CMK (cell line): ENCODE data around the gene AADACL4.

ENCODE experiments used
- DNase-seq: peaks from one replicate; pipeline ENCODE4 v3.0.0-alpha.2; 2010; ENCODE audit warnings: low read depth

AADACL4 gene

DNA sequence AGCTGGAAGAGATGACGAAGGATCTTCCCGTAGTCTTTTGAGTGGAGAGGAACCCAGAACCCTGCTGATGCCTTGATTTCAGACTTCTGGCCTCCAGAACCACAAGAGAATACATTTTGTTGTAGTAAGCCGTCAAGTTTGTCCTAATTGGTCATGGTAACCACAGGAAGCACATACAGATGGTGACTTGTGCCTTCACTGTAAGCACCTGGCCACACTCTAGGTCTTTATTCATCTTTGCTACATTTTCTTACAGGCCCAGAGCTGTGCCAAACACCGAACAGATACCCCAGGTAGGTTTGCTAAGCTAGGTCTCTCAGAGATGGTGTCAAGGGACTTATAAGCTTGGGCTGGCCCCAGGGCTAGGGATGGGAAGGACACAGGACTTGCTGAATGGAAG is 30.7 kb upstream of the AADACL4 start:
- DNase-seq, result no peak

DNA sequence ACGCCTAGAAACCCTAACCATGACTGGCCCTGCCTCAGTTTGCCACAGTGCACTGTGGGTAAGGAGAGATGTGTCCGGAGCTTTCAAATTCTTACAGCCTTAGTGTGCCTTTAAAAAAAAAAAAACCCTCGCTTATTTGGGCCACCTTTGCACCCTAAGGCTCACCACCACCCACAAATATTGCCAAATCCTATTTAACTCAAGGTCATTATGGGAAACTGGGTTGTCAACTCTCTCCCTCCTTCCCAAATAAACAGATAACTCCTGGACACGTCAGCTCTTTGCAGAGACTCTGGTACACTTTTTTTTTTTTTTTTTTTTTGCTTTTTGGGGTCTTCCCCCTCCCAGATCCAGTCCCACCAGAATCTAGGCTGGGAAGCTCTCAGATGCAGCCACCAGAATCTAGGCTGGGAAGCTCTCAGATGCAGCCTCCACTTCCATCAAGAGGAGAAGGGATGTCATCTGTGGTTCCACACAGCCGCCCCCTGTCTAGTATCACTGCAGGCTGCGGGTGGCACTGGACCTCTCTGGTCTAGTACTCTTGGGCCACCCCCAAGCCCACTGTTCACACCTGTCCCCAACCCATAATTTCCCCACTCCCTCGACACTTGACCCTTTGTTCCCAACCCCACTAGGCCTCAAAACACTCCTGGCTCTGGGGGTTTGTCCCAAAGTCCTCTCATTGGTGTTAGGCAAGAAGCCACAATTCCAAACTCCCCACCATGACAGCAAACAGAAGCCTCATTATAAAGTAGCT is 29.3 kb upstream of the AADACL4 start:
- no peak for DNase-seq

DNA sequence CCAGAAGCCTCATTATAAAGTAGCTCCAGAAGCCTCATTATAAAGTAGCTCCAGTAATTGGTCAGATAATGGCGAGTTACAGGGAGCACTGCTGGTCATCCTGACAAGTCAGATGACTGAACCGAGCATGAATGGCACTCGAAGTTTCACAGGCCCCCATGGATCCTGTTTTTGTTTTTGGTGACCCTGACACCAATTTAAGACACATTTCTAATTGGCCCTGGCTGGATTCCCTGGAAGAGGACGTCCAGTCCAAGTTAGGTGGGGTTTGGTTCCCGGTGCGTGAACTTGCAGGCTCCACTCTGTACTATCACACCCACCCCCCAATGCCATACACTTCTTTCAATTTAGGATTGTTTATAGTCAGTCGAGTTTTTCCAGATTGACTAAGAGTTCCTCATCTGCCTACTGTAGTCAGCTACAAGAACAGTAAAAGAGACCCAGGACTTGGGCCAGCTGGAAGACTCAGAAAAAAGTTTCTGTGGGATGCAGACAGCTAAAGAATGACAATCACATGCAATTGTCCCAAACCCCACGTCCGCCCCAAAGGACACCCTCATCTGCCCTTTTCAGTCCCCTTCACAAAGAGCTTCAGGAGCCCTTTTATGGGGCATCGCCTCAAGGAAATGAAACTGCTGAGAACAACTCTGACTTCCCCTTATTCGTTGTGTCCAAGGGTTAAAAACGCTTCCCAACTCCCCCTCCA is 28.6 kb upstream of the AADACL4 start:
- DNase-seq, result no peak

DNA sequence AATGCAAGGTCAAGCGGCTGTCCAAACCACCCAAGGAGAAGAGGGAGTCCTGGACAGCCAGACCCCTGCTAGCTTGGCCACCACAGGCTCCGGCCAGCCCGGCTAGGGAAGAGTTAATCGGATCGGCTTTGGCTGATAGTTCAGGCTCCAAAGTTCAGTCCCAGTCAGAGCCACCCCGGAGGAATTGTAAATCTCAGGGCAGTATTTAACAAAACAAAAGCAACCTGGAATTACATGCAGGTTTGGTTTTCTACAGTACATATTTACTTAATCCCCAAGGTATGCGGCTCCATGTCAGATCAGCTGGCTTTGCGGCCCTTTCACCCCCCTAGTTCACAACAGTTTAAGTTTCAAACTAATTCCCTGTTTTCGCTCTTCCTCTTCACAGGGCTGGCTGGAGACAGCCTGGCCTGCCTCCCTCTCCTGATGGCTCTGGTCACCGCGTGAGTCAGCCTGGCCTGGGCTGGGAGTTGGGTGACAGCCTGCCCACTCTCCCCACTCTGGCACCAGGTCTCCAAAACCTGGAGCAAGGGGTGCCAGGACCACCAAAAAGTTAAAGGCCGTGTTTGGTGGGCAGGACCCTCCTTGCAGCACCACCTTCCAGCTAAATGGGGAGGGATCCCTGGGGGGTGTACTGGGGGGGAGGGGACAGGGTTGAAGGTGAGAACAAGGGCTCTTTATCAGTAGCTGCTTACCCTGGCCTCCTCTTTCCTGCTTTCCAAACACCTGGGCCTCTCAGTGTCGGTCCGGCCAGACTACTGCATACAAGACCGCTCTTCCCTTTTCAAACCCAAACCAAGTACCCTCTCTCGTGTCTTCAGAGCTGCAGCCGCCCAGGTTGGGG is 27.8 kb upstream of the AADACL4 start:
- DNase-seq, result no peak

DNA sequence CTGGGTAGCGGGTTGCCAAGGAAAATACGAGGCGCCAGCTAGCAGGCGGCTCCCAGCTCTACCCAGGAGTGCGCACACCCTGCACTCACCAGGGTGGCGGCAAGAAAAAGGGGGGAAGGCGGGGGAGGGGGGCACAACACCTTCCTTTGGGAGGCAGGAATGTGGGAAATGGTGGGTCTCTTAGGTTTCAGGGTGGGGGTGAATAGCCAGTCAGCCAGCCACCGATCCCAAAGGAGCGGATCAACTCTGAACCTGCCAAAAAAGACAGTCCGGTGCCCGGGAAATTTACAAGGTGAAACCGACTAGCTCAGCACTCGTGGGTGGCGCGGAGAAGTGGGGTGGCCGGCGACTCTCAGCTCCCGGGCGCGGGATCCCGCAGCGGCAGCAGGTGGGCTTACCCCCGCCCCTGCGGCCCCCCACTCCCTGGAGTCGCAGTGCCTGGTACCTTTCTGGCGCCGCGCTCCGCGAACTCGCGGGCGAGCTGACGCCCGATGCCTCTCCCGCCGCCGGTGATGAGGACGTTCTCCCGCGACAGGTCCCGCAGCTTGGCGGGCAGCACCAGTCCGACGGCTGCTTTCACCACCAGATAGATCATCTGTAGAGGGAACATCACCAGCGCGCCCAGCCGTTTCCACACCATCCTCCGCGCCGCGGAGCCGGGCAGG is 27.0 kb upstream of the AADACL4 start:
- no peak for DNase-seq

DNA sequence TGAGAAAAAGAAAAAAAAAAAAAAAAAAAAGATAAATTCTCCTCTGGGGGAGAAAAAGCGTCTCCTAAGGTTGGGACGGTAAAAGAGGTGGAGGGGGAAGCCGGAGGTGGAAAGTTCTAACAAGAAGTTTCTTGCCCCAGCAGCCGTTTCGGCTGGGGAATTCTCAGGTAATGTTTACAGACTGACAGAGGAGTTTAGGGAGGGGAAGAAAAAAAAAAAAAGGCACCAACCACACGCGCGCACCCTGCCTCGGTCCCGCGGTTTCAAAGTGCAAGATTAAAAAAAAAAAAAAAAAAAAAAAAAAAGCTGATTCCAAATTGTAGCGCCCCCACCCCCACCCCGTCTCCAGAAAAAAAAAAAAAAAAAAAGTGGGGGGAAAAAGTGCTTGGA is 26.4 kb upstream of the AADACL4 start:
- no peak for DNase-seq

DNA sequence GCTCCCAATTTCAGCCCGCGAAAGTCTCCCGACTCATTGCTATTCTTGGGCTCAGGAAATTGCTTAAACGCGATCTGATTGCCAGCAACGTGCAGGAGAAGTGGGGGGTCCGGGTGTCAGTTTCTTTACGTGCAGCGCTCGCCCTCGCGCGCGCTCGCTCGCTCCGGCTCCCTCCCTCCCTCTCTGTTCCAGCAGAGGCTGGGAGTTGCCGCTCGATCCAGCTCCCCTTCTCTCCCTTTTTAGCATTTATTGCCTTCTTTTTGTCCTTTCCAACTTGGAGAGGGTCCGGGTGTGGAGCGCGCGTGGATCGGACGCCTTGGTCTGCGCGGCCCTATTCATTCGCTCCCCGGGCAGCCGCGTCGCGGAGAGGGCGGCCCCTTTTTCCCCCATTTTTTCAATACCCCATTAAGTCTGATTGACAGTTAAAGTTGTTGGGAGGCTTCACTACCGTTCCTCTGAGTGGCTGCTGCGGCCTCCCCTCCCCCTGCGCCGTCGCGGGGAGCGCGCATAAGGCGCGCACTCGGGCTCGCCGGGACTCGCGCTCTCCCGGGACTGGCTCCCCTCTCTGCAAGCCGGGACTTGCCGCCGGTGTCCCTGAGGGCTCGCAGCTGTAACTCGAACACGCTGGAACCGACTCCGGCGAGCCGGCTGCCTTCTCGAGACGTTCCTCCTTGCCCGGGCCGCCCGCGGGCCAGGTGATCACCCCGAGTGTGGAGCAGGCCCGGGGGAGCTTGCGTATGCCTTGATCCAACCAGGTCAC is 25.8 kb upstream of the AADACL4 start, which contains the start of gene DHRS3:
Gene DHRS3, minus strand, starts transcription at position 310 of the 760 bp plus-strand sequence. CDS start 862 bp downstream, outside the sequence.
- peak; percentile 84 for DNase-seq

DNA sequence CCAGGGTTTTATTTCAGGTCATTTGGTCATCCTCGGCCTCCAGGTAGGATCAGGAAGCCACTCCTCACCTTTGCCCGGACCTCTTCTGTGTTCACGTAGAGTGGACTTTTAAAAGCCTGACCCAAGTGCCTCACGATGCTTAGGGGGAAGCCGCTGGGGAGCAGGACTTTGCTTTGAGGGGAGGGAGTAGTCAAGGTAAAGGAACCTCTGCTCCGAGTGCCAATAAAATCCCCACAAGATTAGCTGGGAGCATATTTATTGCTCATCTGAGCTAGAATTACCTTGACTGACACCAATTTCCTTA is 25.3 kb upstream of the AADACL4 start:
- DNase-seq, result no peak

DNA sequence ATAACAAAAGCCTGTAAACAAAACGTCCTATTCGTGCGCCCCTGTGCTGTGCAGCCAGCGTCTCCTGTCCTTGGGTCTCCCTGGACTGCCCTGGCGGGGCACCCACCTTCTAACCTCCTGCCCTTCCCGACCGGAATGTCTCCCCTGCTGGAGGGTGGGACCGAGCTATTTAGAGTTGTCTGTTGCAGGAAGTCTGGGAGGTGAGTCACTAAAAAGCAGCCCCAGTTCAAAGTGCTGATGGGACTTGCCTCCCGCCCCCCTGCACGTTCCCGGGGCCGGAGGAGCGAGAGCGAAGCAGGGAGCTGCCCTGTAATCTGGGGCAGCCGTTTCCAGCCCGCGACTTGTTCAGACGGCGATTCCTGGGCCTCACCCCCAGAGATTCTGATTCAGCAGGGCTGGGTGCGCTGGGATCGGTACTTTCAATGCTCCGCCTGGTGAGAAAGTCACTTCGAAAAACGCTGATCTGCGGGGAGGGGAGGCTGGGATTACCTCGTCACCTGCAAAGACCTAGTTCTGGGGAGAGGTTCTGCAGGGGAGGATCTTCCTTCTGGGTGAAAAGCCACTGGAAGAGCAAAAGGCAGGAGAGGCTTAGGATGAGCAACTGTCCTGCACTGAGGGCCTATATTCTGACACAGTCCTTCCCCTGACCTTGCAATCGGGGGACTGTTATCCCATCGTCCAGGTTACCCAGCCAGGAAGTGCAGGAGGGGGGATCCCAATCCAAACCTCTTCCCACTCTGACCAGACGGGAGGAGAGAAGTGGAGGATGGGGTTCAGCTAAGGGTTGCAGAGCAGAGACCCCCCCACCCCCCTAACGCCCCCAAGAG is 24.7 kb upstream of the AADACL4 start:
- DNase-seq, result no peak

DNA sequence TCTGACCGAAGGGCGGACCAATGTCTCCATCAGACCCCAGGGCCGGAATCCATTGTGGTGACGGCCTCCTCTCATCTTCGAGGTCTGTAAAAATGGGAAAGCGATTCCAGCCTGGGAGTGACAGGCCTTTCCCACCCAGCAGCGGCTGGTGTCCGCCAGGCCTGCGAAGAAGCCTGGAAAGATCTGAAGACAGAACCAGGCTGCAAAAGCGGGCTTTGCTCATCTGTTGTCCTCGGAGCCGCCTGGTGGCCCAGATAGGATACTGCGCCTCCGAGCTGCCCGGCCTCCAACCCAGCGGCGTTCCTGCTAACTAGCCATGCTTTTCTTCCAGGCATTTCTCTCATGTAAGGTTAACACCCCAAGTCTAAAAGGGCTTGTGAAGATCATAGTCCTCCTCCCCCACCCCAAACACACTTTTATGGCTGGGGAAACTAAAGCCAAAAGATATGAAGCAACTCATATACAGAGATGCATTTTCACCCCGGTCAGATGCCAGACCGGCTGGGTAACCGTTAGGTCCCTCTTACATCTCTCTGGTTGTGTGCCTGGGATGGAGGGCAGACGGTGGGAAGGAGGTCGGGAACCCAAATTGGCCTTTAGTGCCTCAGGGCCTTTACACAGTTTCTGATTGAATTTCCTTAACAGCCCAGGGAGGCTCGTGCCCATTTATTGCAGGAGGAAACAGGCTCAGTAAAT is 23.9 kb upstream of the AADACL4 start:
- DNase-seq, result peak; percentile 65

DNA sequence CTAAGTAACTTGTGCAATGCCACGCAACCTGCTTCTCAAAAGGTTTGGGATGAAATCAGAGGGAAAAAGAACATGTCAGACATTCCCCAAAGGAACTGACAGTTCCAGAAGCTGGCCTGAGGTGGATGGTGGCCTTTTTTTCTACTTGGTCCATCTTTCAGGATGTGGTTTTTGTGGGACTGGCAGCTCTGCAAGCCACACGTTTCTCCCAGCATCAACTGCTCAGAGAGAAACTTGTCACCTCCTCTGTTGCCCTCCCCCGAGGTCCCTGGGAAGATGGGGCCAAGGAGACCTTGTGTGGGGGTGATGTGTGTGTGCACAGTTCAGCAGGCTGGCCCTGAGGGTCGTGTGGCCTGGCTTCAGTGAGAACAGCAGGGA is 23.4 kb upstream of the AADACL4 start:
- DNase-seq, result no peak

DNA sequence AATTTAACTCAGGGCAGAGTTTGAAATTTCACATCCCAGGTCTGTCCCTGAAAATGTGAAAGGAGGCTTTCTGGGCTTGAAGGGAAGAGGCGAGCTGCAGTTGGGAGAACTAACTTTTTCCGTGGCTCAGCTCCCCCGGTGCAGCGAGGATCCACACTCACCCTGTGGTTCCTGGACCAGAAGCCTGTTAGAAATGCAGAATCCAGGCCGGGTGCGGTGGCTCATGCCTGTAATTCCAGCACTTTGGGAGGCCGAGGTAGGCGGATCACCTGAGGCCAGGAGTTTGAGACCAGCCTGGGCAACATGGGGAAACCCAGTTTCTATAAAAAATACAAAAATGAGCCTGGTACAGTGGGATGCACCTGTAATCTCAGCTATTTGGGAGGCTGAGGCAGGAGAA is 23.0 kb upstream of the AADACL4 start:
- no peak for DNase-seq

DNA sequence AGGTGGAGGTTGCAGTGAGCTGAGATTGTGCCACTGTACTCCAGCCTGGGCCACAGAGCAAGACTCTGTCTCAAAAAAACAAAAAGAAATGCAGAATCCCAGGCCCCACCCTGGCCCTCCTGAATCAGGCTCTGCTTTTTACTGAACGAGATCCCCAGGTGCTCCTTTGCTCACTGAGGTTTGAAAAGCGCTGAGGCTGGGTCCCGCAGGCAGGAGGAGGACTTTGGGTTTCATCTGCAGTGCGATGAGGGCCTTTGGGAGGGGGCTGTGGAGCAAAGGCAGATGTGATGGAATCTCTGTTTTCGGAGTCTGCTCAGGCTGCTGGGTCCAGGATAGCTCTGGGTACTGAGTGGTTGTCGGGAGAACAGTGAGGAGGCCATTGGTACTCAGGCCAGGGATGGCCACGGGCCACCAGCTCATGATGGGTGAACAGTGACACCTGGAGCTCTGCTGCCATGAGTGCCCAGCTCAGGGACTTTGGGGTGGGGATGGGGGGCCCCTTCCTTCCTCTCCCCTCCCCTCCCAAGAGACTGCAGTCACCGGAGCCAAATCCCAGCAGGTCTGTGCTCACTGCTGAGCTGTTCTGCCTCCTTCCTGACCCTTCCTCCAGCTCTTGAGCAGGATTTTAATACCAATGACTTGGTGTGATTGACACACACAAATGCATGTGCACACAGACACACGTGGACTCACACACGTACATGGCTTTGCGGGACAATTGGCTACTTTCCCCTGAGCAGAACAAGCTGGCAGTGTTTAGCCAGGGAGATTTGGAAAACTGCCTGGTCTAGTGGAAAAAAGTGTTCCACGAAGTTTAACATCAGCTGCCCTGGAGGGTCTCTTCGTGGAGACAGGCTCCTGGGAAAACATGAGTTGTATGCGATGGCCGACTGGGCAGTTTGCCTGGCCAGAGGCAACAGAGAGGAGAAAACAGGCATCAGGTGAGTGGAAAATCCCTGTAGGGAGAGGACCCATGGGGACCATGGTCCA is 22.2 kb upstream of the AADACL4 start:
- no peak for DNase-seq

DNA sequence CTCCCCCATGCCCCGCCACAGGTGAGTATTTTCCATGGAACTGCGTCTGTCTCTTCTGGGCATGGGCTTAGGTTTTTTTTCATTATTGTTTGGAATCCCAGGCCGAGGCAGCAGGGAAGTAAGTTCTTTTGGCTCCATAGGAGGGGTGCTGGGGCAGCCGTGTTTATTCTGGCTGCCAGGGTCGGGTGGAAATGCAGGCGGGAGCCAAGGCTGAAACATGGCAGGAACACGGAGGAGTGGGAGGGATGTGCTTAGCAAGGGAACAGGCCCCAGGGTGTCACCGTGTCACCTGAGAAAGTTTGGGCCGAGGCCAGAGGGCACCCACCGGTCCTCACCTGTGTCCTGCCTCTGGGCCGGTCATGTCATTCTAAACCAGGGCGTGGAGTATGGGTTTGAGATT is 21.4 kb upstream of the AADACL4 start:
- no peak for DNase-seq

DNA sequence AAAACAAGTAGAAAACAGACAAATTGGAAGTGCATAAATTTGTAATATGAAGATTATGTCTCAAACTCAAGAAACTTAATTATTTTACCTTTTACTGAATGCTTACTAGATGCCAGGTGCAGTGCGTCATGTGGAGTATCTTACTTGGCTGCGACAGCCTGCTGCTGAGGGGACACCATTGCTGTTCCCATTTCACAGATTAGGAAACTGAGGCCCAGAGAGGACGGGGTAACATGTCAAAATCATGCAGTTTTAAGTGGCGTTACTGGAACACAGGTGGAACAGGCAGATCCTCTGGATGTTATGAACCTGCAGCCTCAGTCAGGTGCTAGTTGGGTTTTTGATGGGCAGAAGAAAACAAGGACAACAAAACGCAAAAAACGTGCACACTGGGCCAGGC is 18.6 kb upstream of the AADACL4 start:
- DNase-seq, result no peak

DNA sequence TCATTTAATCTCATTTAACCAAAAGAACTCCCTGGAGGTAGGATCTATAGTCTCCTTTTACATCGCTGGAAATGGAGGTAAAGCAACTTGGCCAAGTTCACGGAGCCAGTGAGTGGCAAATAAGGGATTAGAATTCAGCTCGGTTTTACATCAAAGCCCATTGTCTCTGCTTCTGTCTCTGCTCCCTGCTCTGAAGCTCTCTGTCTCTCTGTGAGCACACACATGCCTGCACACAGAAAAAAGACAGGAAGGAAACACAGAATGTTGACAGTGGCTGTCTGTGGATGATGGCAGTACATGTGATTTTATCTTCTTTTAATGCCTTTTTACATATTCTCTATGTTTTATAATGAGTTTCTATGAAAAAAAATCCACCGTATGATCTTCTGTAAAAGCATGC is 17.0 kb upstream of the AADACL4 start:
- DNase-seq, result no peak

DNA sequence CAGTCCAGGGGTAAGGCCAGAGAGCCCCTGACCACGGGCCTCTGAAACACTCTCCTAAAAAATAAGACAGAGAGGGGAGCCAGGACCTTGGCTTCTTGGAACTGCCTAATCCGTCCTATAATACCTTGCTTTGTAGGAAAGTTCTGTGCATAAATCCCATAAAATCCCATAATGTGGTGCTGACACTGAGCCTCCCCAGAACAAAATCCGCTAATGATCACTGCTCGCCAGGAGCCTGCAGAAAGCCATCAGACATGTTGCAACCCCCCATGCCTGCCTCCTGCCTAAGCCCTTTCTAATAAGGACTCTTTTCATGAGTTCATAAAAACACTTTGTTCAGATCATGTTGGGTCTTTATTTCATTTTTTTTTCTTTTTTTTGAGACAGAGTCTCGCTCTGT is 16.6 kb upstream of the AADACL4 start:
- no peak for DNase-seq

DNA sequence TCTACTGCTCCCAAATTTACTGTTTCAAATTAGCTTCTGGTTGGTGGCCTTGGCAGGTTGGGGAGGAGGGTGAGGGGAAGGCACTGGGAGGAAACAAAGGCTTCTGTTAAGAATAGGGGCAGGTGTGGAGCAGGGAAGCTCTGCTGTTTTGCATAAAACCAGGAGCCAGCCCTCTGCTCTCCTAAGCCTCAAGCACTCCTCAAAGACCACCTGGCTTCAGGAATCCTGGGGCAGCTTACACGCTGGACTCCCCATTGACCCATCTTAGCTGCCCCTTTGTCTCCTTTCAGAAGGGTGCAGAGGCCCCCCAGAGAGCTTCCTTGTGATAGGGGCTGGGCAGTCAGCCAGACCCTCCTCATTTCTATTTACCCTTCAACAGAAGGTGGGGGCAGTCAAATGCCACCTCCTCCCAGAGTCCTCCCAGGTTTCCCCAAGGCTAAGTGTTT is 14.4 kb upstream of the AADACL4 start:
- no peak for DNase-seq
